Prostate gland (tissue), 2 donors: ENCODE measurements around the gene SMIM14.

Experiments used
- POLR2A ChIP-seq: fragments of 450-650 bp; IDR thresholded peaks from one replicate; pipeline ENCODE4 v1.6.1; 2016; ENCODE audit warnings: antibody characterized with exemption, mild to moderate bottlenecking
- TF ChIP-seq, protein P1 (sequence below), 4 experiments: fragments of 200-600 bp in 2 of 4; fragments of 450-650 bp in 2 of 4; sonication (generic) in 2 of 4; IDR thresholded peaks; 1 replicate in 3 of 4; 2 replicates in 1 of 4; pipeline ENCODE4 v1.5.1; 2016 to 2019; ENCODE audit warnings: antibody characterized with exemption in 4 of 4, mild to moderate bottlenecking in 2 of 4, moderate library complexity in 2 of 4

DNA sequence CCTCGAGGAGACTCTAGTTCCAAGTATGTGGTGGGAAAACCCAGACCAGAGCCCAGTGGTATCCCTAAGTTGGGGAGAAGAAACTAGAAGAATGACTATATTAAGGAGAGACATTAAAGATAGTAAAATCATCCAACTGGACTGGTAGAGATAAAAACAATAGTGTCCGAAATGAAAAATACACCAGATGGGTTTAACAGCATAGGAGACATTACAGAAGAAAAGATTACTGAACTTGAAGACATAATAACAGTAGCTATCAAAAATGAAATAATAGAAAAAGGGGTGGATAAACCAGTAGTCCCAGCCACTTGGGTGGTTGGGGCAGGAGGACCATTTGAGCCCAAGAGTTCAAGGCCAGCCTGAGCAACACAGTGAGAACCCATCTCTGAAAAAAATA, 31.9 kb downstream of the SMIM14 start:
- TF ChIP-seq, protein P1, sequence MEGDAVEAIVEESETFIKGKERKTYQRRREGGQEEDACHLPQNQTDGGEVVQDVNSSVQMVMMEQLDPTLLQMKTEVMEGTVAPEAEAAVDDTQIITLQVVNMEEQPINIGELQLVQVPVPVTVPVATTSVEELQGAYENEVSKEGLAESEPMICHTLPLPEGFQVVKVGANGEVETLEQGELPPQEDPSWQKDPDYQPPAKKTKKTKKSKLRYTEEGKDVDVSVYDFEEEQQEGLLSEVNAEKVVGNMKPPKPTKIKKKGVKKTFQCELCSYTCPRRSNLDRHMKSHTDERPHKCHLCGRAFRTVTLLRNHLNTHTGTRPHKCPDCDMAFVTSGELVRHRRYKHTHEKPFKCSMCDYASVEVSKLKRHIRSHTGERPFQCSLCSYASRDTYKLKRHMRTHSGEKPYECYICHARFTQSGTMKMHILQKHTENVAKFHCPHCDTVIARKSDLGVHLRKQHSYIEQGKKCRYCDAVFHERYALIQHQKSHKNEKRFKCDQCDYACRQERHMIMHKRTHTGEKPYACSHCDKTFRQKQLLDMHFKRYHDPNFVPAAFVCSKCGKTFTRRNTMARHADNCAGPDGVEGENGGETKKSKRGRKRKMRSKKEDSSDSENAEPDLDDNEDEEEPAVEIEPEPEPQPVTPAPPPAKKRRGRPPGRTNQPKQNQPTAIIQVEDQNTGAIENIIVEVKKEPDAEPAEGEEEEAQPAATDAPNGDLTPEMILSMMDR (IDR thresholded peaks at IDR 0.05) = no peak
- no peak for TF ChIP-seq POLR2A
